RWPE2 (cell line): ENCODE results near the gene IPO8.

Experiments
- ATAC-seq: fragments of 200-7000 bp; cut with Tn5 transposase; 3 replicates; pipeline ENCODE4 v1.9.1; 2021; ENCODE audit warnings: low read depth
- DNase-seq: peaks from one replicate; pipeline ENCODE4 v3.0.0-alpha.2; 2020; ENCODE audit warnings: low spot score
- H3K27ac ChIP-seq: fragments of 450-650 bp; 2 replicates; pipeline ENCODE4 v1.5.1; 2017; ENCODE audit warnings: mild to moderate bottlenecking; ENCODE audit not compliant: poor library complexity, severe bottlenecking
- H3K27me3 ChIP-seq: fragments of 250-450 bp; sonication (Bioruptor Pico); 2 replicates; pipeline ENCODE4 v1.5.1; 2021; ENCODE audit warnings: mild to moderate bottlenecking, moderate library complexity; ENCODE audit not compliant: insufficient read depth, poor library complexity, severe bottlenecking
- H3K36me3 ChIP-seq: fragments of 250-450 bp; sonication (Bioruptor Pico); 2 replicates; pipeline ENCODE4 v1.5.1; 2020; ENCODE audit warnings: low read depth, mild to moderate bottlenecking, moderate library complexity
- H3K4me1 ChIP-seq: fragments of 250-450 bp; sonication (Bioruptor Pico); 2 replicates; pipeline ENCODE4 v1.5.1; 2021; ENCODE audit warnings: mild to moderate bottlenecking, moderate library complexity; ENCODE audit not compliant: insufficient read depth, poor library complexity, severe bottlenecking
- H3K4me3 ChIP-seq: fragments of 250-450 bp; sonication (Bioruptor Pico); 2 replicates; pipeline ENCODE4 v1.5.1; 2021; ENCODE audit warnings: mild to moderate bottlenecking, moderate library complexity; ENCODE audit not compliant: severe bottlenecking
- H3K9me3 ChIP-seq: fragments of 250-450 bp; sonication (Bioruptor Pico); 2 replicates; pipeline ENCODE4 v1.5.1; 2021; ENCODE audit warnings: mild to moderate bottlenecking, moderate library complexity; ENCODE audit not compliant: severe bottlenecking
- CTCF ChIP-seq: fragments of 450-650 bp; IDR thresholded peaks from one replicate; pipeline ENCODE4 v1.5.1; 2017; ENCODE audit warnings: mild to moderate bottlenecking, moderate library complexity; ENCODE audit not compliant: poor library complexity, severe bottlenecking

The IPO8 gene

DNA sequence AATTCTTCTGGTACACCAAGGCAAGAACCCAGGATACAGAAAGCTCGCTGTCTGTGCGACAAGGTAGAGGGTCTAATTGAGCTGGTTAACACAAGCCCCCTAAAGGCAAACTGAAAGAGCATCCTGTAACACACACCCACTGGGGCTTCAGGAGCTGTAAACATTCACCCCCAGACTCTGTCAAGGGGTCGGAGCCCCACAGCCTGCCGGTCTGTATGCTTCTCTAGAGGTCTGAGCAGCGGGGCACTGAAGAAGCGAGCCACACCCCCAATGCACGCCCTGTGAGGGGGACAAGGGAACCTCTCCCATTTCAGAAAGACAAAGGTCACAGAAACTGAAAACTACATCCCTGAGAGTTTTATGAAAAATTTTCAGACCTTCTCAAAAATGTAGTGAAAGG, 1.3 kb upstream of the IPO8 start:
- Histone ChIP-seq H3K9me3 (no peaks in the 10 kb centered on the region), H3K27ac (no peak overlapping the region), H3K4me1 (no peaks in the 10 kb centered on the region), H3K27me3 (no peaks in the 10 kb centered on the region), H3K4me3 (no peak overlapping the region), H3K36me3 (no peaks in the 10 kb centered on the region)
- TF ChIP-seq CTCF: no peak
- DNase-seq: no peak
- ATAC-seq: no peak

DNA sequence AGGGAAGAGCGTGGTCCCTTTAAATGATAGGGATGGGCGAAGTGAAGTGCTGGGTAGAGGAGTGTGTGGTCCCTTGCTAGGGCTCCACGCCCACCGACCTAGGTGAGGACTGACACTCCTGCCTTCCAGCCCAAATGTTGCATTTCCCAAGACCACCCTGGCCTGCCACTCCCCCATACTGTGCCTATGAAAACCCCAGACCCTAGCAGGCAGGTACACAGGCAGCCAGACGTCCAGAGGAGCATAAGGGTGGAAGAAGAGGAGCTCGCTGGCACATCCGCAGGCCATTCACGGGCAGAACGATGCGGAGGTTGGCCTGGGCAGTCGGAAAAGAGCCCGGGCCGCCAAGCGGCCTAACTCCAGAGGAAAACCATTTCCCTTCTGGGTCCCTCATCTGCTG, 817 bp upstream of the IPO8 start:
- no peak overlapping the region for H3K27ac ChIP-seq
- no peak for DNase-seq
- peak overlapping the region; percentile 64 for H3K4me3 ChIP-seq
- H3K27me3 ChIP-seq: no peaks in the 10 kb centered on the region
- H3K4me1 ChIP-seq: peaks cover 4% of the 10 kb centered on the region
- no peaks in the 10 kb centered on the region for H3K9me3 ChIP-seq
- ATAC-seq: no peak
- TF ChIP-seq CTCF: no peak
- no peaks in the 10 kb centered on the region for H3K36me3 ChIP-seq

- H3K36me3 ChIP-seq: no peaks in the 10 kb centered on the region
- no peaks in the 10 kb centered on the region for H3K27me3 ChIP-seq
- no peak for TF ChIP-seq CTCF
- peak overlapping the region; percentile 40 for H3K27ac ChIP-seq
- ATAC-seq (no peak), DNase-seq (no peak)
- peaks cover 7% of the 10 kb centered on the region for H3K4me1 ChIP-seq
- H3K9me3 ChIP-seq: no peaks in the 10 kb centered on the region
- H3K4me3 ChIP-seq: peak overlapping the region; percentile 64
These were observed 387 bp upstream of the IPO8 start for GRCh38 chr12:30696103-30696408.

- no peak for TF ChIP-seq CTCF
- peak overlapping the region; percentile 40 for H3K27ac ChIP-seq
These were observed 1.1 kb downstream of the IPO8 start for GRCh38 chr12:30694412-30695198.

GRCh38 chr12:30692470-30692869, 3.2 kb downstream of the IPO8 start:
- Histone ChIP-seq H3K36me3 (0 out of 2 replicates have a peak, but pooled peaks cover 7% of the 10 kb centered on the region), H3K4me3 (no peak overlapping the region), H3K27me3 (no peaks in the 10 kb centered on the region), H3K9me3 (no peaks in the 10 kb centered on the region), H3K27ac (no peak overlapping the region), H3K4me1 (peaks cover 10% of the 10 kb centered on the region)
- DNase-seq: no peak
- TF ChIP-seq CTCF: no peak
- no peak for ATAC-seq

More at GRCh38 chr12:30694412-30695198, 1.1 kb downstream of the IPO8 start:
- H3K4me1 ChIP-seq: peaks cover 10% of the 10 kb centered on the region
- 0 out of 2 replicates have a peak, but pooled peaks cover 6% of the 10 kb centered on the region for H3K36me3 ChIP-seq
- peak overlapping the region; percentile 64 for H3K4me3 ChIP-seq
- no peaks in the 10 kb centered on the region for H3K9me3 ChIP-seq
- no peaks in the 10 kb centered on the region for H3K27me3 ChIP-seq
- ATAC-seq (peak; percentile 65), DNase-seq (no peak)
